Panc1 (cell line): ENCODE results near the gene GLI3. TPM values are rescaled to one million over a fixed set of nuclear protein-coding genes. Genes with fewer than 3 reads are reported as not detected.

Source experiments
- ATAC-seq: fragments of 200-7000 bp; cut with Tn5 transposase; 2 replicates; pipeline ENCODE4 v1.9.1; 2020; ENCODE audit warnings: mild to moderate bottlenecking, moderate library complexity
- BruUV-seq: library from RNA; stranded (reverse); fragments of 400-500 nt; replicated peaks from 2 replicates; lab custom pipeline; 2021; lab: Mats Ljungman, UMichigan
- CTCF ChIA-PET: fragments of 300-600 bp; sonication (Branson Sonifier 250); formaldehyde crosslinking; loops from one replicate; lab custom pipeline; 2022; ENCODE audit warnings: antibody characterized with exemption; lab: Charles Lee
- POLR2A ChIA-PET: fragments of 300-600 bp; sonication (Branson Sonifier 250); formaldehyde crosslinking; loops from one replicate; lab custom pipeline; 2022; ENCODE audit warnings: antibody characterized with exemption; lab: Charles Lee
- DNase-seq: peaks from one replicate; pipeline ENCODE4 v3.0.0-alpha.2; 2010; ENCODE audit warnings: low read depth, low spot score
- H3K27ac ChIP-seq: 2 replicates; pipeline ENCODE4 v1.5.1; 2011; ENCODE audit warnings: mild to moderate bottlenecking, low read length, inconsistent platforms
- H3K27me3 ChIP-seq: fragments of 200-500 bp; sonication (Bioruptor generic); 2 replicates; pipeline ENCODE4 v1.6.0; 2014; ENCODE audit warnings: low read length, inconsistent platforms; ENCODE audit not compliant: control insufficient read depth, insufficient read depth
- H3K36me3 ChIP-seq: fragments of 200-500 bp; sonication (Bioruptor generic); 2 replicates; pipeline ENCODE4 v1.5.1; 2014; ENCODE audit warnings: inconsistent platforms, mild to moderate bottlenecking, low read length, moderate library complexity; ENCODE audit not compliant: control insufficient read depth, insufficient read depth
- H3K4me1 ChIP-seq: 2 replicates; pipeline ENCODE4 v1.5.1; 2011; ENCODE audit warnings: inconsistent platforms, mild to moderate bottlenecking, low read length, moderate library complexity; ENCODE audit not compliant: control insufficient read depth, insufficient read depth
- H3K4me3 ChIP-seq, 2 experiments: 2 replicates each; pipeline ENCODE4 v1.5.1; 2011 to 2012; ENCODE audit warnings: low read depth in 2 of 2, low read length in 2 of 2, mild to moderate bottlenecking in 2 of 2, inconsistent platforms in 1 of 2, moderate library complexity in 1 of 2
- H3K9me3 ChIP-seq: fragments of 200-500 bp; sonication (Bioruptor generic); 2 replicates; pipeline ENCODE4 v1.5.1; 2014; ENCODE audit warnings: low read depth, mild to moderate bottlenecking, inconsistent platforms, low read length, moderate library complexity; ENCODE audit not compliant: control insufficient read depth, insufficient read depth
- CTCF ChIP-seq: fragments of 450-650 bp; IDR thresholded peaks from 2 replicates; pipeline ENCODE4 v1.5.1; 2017; ENCODE audit warnings: mild to moderate bottlenecking
- POLR2AphosphoS5 ChIP-seq: IDR thresholded peaks from 2 replicates; pipeline ENCODE4 v1.6.1; 2012; ENCODE audit warnings: mild to moderate bottlenecking, low read depth, low read length, moderate library complexity
- SIN3A ChIP-seq: IDR thresholded peaks from 2 replicates; pipeline ENCODE4 v1.6.1; 2012; ENCODE audit warnings: low read depth, mild to moderate bottlenecking, low read length, moderate library complexity, borderline replicate concordance; ENCODE audit not compliant: insufficient read depth
- TCF7L2 ChIP-seq: IDR thresholded peaks from 2 replicates; pipeline ENCODE4 v1.6.1; 2011; ENCODE audit warnings: mild to moderate bottlenecking, low read depth, low read length, inconsistent platforms
- in situ Hi-C: cut with HindIII; loops from 2 replicates; pipeline ENCODE4 v1.10.0; 2016; ENCODE audit warnings: low sequenced_read_pairs, low pct_unique_long_range_greater_than_20kb
- intact Hi-C: fragments of 100-400 bp; cut with micrococcal nuclease; formaldehyde crosslinking; loops from one replicate; pipeline ENCODE4 v1.10.0; 2022; ENCODE audit not compliant: unreplicated experiment
- total RNA-seq: library from RNA; stranded (reverse); gene quantifications from one replicate; pipeline ENCODE4 v1.2.1, GENCODE V29; 2021; ENCODE audit not compliant: unreplicated experiment
- TF ChIP-seq, protein P1 (sequence below), 2 experiments: IDR thresholded peaks; 2 replicates each; pipeline ENCODE4 v1.6.1; 2011 to 2012; ENCODE audit warnings: low read depth in 2 of 2, control low read depth in 1 of 2, low read length in 1 of 2, mild to moderate bottlenecking in 1 of 2, moderate library complexity in 1 of 2; ENCODE audit not compliant: insufficient read depth in 1 of 2

GLI3 gene
- total RNA-seq, 1 experiment from 2014 or later = 3.7 TPM

DNA sequence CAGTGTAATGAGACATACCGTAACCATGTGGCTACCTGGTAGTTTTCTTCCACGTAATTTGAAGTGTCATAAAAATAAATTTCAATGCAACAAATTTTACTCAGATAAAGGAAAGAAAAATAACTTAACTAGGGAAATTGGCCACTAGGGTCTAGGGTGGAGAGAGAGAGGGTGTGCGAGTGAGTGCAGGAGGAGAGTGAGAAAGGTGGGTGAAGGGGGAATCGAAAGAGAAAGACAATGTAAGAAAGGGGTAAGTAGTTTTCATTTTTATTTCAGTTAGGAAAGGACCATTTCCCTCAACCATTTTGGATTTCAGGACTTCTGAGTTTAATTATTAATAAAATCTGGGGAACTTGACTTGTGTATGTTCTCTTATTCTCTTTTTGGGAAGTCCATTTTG is 27.7 kb upstream of the GLI3 start:
- DNase-seq (no peak), ATAC-seq (no peak)
- in situ Hi-C loops = no loop called here
- no peak for TF ChIP-seq POLR2AphosphoS5
- TF ChIP-seq, protein P1, sequence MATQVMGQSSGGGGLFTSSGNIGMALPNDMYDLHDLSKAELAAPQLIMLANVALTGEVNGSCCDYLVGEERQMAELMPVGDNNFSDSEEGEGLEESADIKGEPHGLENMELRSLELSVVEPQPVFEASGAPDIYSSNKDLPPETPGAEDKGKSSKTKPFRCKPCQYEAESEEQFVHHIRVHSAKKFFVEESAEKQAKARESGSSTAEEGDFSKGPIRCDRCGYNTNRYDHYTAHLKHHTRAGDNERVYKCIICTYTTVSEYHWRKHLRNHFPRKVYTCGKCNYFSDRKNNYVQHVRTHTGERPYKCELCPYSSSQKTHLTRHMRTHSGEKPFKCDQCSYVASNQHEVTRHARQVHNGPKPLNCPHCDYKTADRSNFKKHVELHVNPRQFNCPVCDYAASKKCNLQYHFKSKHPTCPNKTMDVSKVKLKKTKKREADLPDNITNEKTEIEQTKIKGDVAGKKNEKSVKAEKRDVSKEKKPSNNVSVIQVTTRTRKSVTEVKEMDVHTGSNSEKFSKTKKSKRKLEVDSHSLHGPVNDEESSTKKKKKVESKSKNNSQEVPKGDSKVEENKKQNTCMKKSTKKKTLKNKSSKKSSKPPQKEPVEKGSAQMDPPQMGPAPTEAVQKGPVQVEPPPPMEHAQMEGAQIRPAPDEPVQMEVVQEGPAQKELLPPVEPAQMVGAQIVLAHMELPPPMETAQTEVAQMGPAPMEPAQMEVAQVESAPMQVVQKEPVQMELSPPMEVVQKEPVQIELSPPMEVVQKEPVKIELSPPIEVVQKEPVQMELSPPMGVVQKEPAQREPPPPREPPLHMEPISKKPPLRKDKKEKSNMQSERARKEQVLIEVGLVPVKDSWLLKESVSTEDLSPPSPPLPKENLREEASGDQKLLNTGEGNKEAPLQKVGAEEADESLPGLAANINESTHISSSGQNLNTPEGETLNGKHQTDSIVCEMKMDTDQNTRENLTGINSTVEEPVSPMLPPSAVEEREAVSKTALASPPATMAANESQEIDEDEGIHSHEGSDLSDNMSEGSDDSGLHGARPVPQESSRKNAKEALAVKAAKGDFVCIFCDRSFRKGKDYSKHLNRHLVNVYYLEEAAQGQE (IDR thresholded peaks at IDR 0.05; ENCODE audit: insufficient read depth in 1 of 2, low read depth in 2 of 2, low read length in 1 of 2) = no peak
- TF ChIP-seq TCF7L2 = no peak
- no peak for TF ChIP-seq SIN3A
- no peak for TF ChIP-seq CTCF
- no peak overlapping the region for H3K27ac ChIP-seq
- no TSS peak for BruUV-seq
- ChIA-PET CTCF (no interaction called here), POLR2A (no interaction called here)
- no peaks in the 10 kb centered on the region for H3K9me3 ChIP-seq
- H3K4me1 ChIP-seq = no peaks in the 10 kb centered on the region
- no peaks in the 10 kb centered on the region for H3K36me3 ChIP-seq
- H3K27me3 ChIP-seq = no peaks in the 10 kb centered on the region
- intact Hi-C loops = no loop called here
- no peak overlapping the region for H3K4me3 ChIP-seq

- in situ Hi-C loops = no loop called here
Measured at GRCh38 chr7:42263971-42264370, 27.0 kb upstream of the GLI3 start.

More at GRCh38 chr7:42263971-42264370, 27.0 kb upstream of the GLI3 start:
- no peak overlapping the region for H3K4me3 ChIP-seq
- intact Hi-C loops = no loop called here
- H3K27me3 ChIP-seq = no peaks in the 10 kb centered on the region
- DNase-seq (no peak), ATAC-seq (no peak)
- no TSS peak for BruUV-seq
- no peak overlapping the region for H3K27ac ChIP-seq
- ChIA-PET POLR2A (no interaction called here), CTCF (no interaction called here)
- no peaks in the 10 kb centered on the region for H3K36me3 ChIP-seq
- H3K9me3 ChIP-seq = no peaks in the 10 kb centered on the region
- H3K4me1 ChIP-seq = no peaks in the 10 kb centered on the region
- TF ChIP-seq CTCF (no peak), TCF7L2 (no peak), POLR2AphosphoS5 (no peak), SIN3A (no peak)
- TF ChIP-seq, protein P1 (IDR thresholded peaks at IDR 0.05; ENCODE audit: insufficient read depth in 1 of 2, low read depth in 2 of 2, low read length in 1 of 2) = no peak
